Neural cell (in vitro differentiated cells): Measurements from ENCODE around the gene PTPRD.

Experiments
- EZH2 ChIP-seq: fragments of 200-600, 300-800 bp; shearing (Covaris generic), sonication (generic); IDR thresholded peaks from 2 replicates; pipeline ENCODE4 v1.6.1; 2014; ENCODE audit warnings: antibody characterized with exemption, low read length, borderline replicate concordance, mild to moderate bottlenecking; ENCODE audit not compliant: insufficient read depth, poor library complexity, severe bottlenecking
- MXI1 ChIP-seq: fragments of 450-650 bp; conservative IDR thresholded peaks from 2 replicates; pipeline ENCODE4 v1.6.1; 2014; ENCODE audit warnings: antibody characterized with exemption, mild to moderate bottlenecking; ENCODE audit not compliant: poor library complexity, severe bottlenecking
- POLR2AphosphoS5 ChIP-seq: IDR thresholded peaks from 2 replicates; pipeline ENCODE4 v1.6.1; 2012
- RAD21 ChIP-seq: fragments of 450-650 bp; conservative IDR thresholded peaks from 2 replicates; pipeline ENCODE4 v1.6.1; 2014; ENCODE audit warnings: antibody characterized with exemption, mild to moderate bottlenecking, moderate library complexity
- TF ChIP-seq, protein P1 (sequence below): IDR thresholded peaks from 2 replicates; pipeline ENCODE4 v1.6.1; 2012; ENCODE audit warnings: borderline replicate concordance
- TF ChIP-seq, protein P2 (sequence below): fragments of 450-650 bp; IDR thresholded peaks from 2 replicates; pipeline ENCODE4 v1.5.1; 2014; ENCODE audit warnings: antibody characterized with exemption, mild to moderate bottlenecking, moderate library complexity; ENCODE audit not compliant: poor library complexity, severe bottlenecking

DNA sequence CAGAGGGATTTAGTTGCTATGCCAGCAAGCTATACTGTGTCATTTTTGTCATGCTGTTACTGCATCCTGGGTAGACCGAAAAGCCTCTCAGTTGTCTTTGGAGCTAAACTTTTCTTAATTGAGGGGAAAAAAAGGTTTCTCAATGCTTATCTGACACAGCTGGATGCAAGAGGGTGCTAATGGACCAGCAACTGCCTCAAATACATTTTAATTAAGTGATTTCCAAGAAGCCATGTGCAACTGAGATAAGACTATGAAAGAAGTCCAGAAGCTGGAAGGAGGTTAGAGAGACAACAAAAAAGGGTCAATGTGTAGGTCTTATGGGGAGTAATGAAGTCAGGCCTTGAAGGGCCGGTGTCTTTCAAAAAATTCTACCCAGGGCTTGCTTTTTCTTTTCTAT is 2347.5 kb downstream of the PTPRD start:
- no peak for TF ChIP-seq RAD21
- TF ChIP-seq, protein P1, sequence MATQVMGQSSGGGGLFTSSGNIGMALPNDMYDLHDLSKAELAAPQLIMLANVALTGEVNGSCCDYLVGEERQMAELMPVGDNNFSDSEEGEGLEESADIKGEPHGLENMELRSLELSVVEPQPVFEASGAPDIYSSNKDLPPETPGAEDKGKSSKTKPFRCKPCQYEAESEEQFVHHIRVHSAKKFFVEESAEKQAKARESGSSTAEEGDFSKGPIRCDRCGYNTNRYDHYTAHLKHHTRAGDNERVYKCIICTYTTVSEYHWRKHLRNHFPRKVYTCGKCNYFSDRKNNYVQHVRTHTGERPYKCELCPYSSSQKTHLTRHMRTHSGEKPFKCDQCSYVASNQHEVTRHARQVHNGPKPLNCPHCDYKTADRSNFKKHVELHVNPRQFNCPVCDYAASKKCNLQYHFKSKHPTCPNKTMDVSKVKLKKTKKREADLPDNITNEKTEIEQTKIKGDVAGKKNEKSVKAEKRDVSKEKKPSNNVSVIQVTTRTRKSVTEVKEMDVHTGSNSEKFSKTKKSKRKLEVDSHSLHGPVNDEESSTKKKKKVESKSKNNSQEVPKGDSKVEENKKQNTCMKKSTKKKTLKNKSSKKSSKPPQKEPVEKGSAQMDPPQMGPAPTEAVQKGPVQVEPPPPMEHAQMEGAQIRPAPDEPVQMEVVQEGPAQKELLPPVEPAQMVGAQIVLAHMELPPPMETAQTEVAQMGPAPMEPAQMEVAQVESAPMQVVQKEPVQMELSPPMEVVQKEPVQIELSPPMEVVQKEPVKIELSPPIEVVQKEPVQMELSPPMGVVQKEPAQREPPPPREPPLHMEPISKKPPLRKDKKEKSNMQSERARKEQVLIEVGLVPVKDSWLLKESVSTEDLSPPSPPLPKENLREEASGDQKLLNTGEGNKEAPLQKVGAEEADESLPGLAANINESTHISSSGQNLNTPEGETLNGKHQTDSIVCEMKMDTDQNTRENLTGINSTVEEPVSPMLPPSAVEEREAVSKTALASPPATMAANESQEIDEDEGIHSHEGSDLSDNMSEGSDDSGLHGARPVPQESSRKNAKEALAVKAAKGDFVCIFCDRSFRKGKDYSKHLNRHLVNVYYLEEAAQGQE: no peak
- no peak for TF ChIP-seq EZH2
- TF ChIP-seq, protein P2, sequence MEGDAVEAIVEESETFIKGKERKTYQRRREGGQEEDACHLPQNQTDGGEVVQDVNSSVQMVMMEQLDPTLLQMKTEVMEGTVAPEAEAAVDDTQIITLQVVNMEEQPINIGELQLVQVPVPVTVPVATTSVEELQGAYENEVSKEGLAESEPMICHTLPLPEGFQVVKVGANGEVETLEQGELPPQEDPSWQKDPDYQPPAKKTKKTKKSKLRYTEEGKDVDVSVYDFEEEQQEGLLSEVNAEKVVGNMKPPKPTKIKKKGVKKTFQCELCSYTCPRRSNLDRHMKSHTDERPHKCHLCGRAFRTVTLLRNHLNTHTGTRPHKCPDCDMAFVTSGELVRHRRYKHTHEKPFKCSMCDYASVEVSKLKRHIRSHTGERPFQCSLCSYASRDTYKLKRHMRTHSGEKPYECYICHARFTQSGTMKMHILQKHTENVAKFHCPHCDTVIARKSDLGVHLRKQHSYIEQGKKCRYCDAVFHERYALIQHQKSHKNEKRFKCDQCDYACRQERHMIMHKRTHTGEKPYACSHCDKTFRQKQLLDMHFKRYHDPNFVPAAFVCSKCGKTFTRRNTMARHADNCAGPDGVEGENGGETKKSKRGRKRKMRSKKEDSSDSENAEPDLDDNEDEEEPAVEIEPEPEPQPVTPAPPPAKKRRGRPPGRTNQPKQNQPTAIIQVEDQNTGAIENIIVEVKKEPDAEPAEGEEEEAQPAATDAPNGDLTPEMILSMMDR: no peak
- TF ChIP-seq MXI1: no peak
- TF ChIP-seq POLR2AphosphoS5: no peak
